Thyroid gland (tissue), 4 donors: ENCODE results near the gene PTPRG. TPM values are rescaled to one million over a fixed set of nuclear protein-coding genes. Genes with fewer than 3 reads are reported as not detected.

Source experiments
- DNase-seq, 2 donors: peaks; one replicate each; pipeline ENCODE4 v3.0.0-alpha.2; 2019
- H3K27ac ChIP-seq, 3 donors: fragments of 200-600 bp; sonication (generic); 1 replicate in 2 of 3; 2 replicates in 1 of 3; pipeline ENCODE4 v1.5.1; 2016 to 2019; ENCODE audit warnings: mild to moderate bottlenecking in 1 of 3, moderate library complexity in 1 of 3
- H3K27me3 ChIP-seq: fragments of 200-600 bp; sonication (generic); one replicate; pipeline ENCODE4 v1.5.1; 2019
- H3K36me3 ChIP-seq, 2 donors: fragments of 200-600 bp; sonication (generic); one replicate each; pipeline ENCODE4 v1.5.1; 2016 to 2019
- H3K4me1 ChIP-seq, 2 donors: fragments of 200-600 bp; sonication (generic); one replicate each; pipeline ENCODE4 v1.5.1; 2017 to 2019
- H3K4me3 ChIP-seq, 3 donors: fragments of 200-600 bp; sonication (generic); replicated peaks in 1 of 3; 1 replicate in 2 of 3; 2 replicates in 1 of 3; pipeline ENCODE4 v1.5.1; 2016; ENCODE audit warnings: mild to moderate bottlenecking in 1 of 3
- H3K9me3 ChIP-seq: fragments of 200-600 bp; sonication (generic); one replicate; pipeline ENCODE4 v1.5.1; 2017
- CTCF ChIP-seq, 6 experiments: fragments of 200-600 bp in 3 of 6; fragments of 450-650 bp in 3 of 6; sonication (generic) in 3 of 6; IDR thresholded peaks; one replicate each; pipeline ENCODE4 v1.5.1; 2016 to 2019; ENCODE audit warnings: antibody characterized with exemption in 6 of 6, mild to moderate bottlenecking in 2 of 6, inconsistent platforms in 1 of 6, moderate library complexity in 1 of 6
- POLR2A ChIP-seq, 2 donors: fragments of 450-650 bp; IDR thresholded peaks; one replicate each; pipeline ENCODE4 v1.6.1; 2017; ENCODE audit warnings: antibody characterized with exemption in 2 of 2, mild to moderate bottlenecking in 2 of 2, moderate library complexity in 1 of 2
- WGBS, 2 donors: methylation state at CpG; one replicate each; pipeline ENCODE4 v1.1.5; 2017; 5-methylcytosine and 5-hydroxymethylcytosine counted together
- intact Hi-C: fragments of 100-400 bp; cut with DNase I; formaldehyde crosslinking; loops from one replicate; pipeline ENCODE4 v1.15.1; 2023
- total RNA-seq, 4 donors: library from RNA; depleted of rRNA; stranded (reverse); fragments of >200 nt; gene quantifications; one replicate each; pipeline ENCODE4 v1.2.3, GENCODE V29; 2016

The PTPRG gene
- total RNA-seq, 4 donors from 2014 or later, result 81.6 to 207 (median 132) TPM

- H3K27ac ChIP-seq, result no peak overlapping the region
- peaks cover 7 to 12% of the 10 kb centered on the region in 2 donors for H3K4me1 ChIP-seq
- H3K27me3 ChIP-seq, result no peaks in the 10 kb centered on the region
- H3K36me3 ChIP-seq, result no peaks in the 10 kb centered on the region
- H3K9me3 ChIP-seq, result no peaks in the 10 kb centered on the region
- no peak for TF ChIP-seq POLR2A (IDR thresholded peaks at IDR 0.05)
- TF ChIP-seq CTCF (IDR thresholded peaks at IDR 0.05), result no peak
- H3K4me3 ChIP-seq, result no peak overlapping the region
- intact Hi-C loops, result no loop called here
- no peak for DNase-seq
Measured at GRCh38 chr3:62128681-62129080, 567.3 kb downstream of the PTPRG start.

GRCh38 chr3:62131050-62131449, 569.7 kb downstream of the PTPRG start:
- TF ChIP-seq POLR2A (IDR thresholded peaks at IDR 0.05) (no peak), CTCF (IDR thresholded peaks at IDR 0.05) (no peak)
- H3K27ac ChIP-seq, result no peak overlapping the region
- H3K9me3 ChIP-seq, result no peaks in the 10 kb centered on the region
- H3K4me3 ChIP-seq, result no peak overlapping the region
- H3K36me3 ChIP-seq, result no peaks in the 10 kb centered on the region
- DNase-seq, result no peak
- H3K27me3 ChIP-seq, result no peaks in the 10 kb centered on the region
- 25 to 41% methylated on average over 2 of the region's 2 CpGs for WGBS, 2 donors
- H3K4me1 ChIP-seq, result peaks cover 11 to 21% of the 10 kb centered on the region in 2 donors
- intact Hi-C loops, result no loop called here

DNA sequence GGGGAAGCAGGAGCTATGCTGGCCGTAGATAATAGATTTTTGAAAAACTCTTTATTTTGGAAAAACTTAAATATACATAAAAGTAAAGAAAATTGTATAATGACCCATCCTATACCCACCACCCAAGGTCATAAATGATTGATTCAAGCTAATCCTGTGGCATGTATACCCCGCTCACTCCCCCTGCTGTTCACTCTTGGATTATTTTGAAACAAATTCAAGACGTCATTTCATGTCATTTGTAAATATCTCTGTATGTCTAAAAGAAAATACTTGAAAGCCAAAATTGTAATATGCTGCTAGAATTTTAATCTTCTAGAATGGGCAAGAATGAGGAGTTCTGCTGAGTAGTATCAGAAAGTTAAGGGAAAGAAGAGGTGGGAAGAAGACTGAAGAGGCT, 570.2 kb downstream of the PTPRG start:
- WGBS, 2 donors, result 45 to 62% methylated on average over 3 of the region's 3 CpGs
- Histone ChIP-seq H3K36me3 (no peaks in the 10 kb centered on the region), H3K4me1 (peaks cover 11 to 21% of the 10 kb centered on the region in 2 donors), H3K4me3 (no peak overlapping the region), H3K27me3 (no peaks in the 10 kb centered on the region), H3K9me3 (no peaks in the 10 kb centered on the region), H3K27ac (peak overlapping the region in 1 of 3 donors; percentile 10)
- no peak for DNase-seq
- TF ChIP-seq POLR2A (IDR thresholded peaks at IDR 0.05) (no peak), CTCF (IDR thresholded peaks at IDR 0.05) (peak in 4 of 6 experiments; percentile 17 to 45 (median 34))
- intact Hi-C loops, result no loop called here

GRCh38 chr3:62132027-62132602, 570.7 kb downstream of the PTPRG start:
- peak overlapping the region in 1 of 3 donors; percentile 10 for H3K27ac ChIP-seq
- no peaks in the 10 kb centered on the region for H3K9me3 ChIP-seq
- WGBS, 2 donors, result 73 to 80% methylated on average over 3 of the region's 3 CpGs
- H3K4me1 ChIP-seq, result peaks cover 11 to 21% of the 10 kb centered on the region in 2 donors
- no peak for DNase-seq
- TF ChIP-seq POLR2A (IDR thresholded peaks at IDR 0.05) (no peak), CTCF (IDR thresholded peaks at IDR 0.05) (no peak)
- intact Hi-C loops, result no loop called here
- H3K36me3 ChIP-seq, result no peaks in the 10 kb centered on the region
- H3K4me3 ChIP-seq, result no peak overlapping the region
- no peaks in the 10 kb centered on the region for H3K27me3 ChIP-seq

- 73 to 93% methylated on average over 5 of the region's 5 CpGs for WGBS, 2 donors
- TF ChIP-seq CTCF (IDR thresholded peaks at IDR 0.05), result no peak
- no peak for TF ChIP-seq POLR2A (IDR thresholded peaks at IDR 0.05)
- intact Hi-C loops, result no loop called here
- Histone ChIP-seq H3K27ac (no peak overlapping the region), H3K36me3 (no peaks in the 10 kb centered on the region), H3K27me3 (no peaks in the 10 kb centered on the region), H3K9me3 (no peaks in the 10 kb centered on the region), H3K4me1 (peaks cover 11 to 21% of the 10 kb centered on the region in 2 donors), H3K4me3 (no peak overlapping the region)
- DNase-seq, result no peak
Measured at GRCh38 chr3:62133015-62133414, 571.6 kb downstream of the PTPRG start.
